ENCODE results near the gene NUP37.
A peak's percentile ranks its signal among the peaks of the same experiment; 100 is the strongest.
"Not testable (repeated sequence)": the region's sequence is repeated elsewhere in the genome, so short reads cannot be mapped to it uniquely, and the experiment has no call there.

Gene NUP37

GRCh38 chr12:102095677-102096263 lies 24.1 kb downstream of the NUP37 start:
- no peak overlapping the region for H3K4me3 ChIP-seq
- H3K27ac ChIP-seq, result no peak overlapping the region

GRCh38 chr12:102093319-102093718 lies 26.6 kb downstream of the NUP37 start:
- Histone ChIP-seq H3K4me3 (no peak overlapping the region), H3K27ac (peak overlapping the region in 3 of 21 experiments; percentile 0 to 46 (median 40))

- H3K4me3 ChIP-seq, H3K27ac ChIP-seq: not testable (repeated sequence)
These were observed 30.6 kb downstream of the NUP37 start for GRCh38 chr12:102089228-102089835.

- Histone ChIP-seq H3K4me3 (no peak overlapping the region), H3K27ac (no peak overlapping the region)
These were observed 39.1 kb downstream of the NUP37 start for GRCh38 chr12:102080842-102081241.

GRCh38 chr12:102072092-102072491 lies 47.8 kb downstream of the NUP37 start:
- H3K4me3 ChIP-seq, H3K27ac ChIP-seq: not testable (repeated sequence)

- Histone ChIP-seq H3K27ac (peak overlapping the region in 2 of 21 experiments; percentile 6 to 13), H3K4me3 (no peak overlapping the region)
These were observed 50.2 kb downstream of the NUP37 start for GRCh38 chr12:102069707-102070106.

- H3K4me3 ChIP-seq, result no peak overlapping the region
- H3K27ac ChIP-seq, result peak overlapping the region in 1 of 21 experiments; percentile 9
These were observed 52.2 kb downstream of the NUP37 start for GRCh38 chr12:102067574-102068258.

GRCh38 chr12:102064476-102064875 lies 55.4 kb downstream of the NUP37 start:
- H3K4me3 ChIP-seq, result no peak overlapping the region
- no peak overlapping the region for H3K27ac ChIP-seq

GRCh38 chr12:102063069-102063468 lies 56.8 kb downstream of the NUP37 start:
- H3K4me3 ChIP-seq, result no peak overlapping the region

GRCh38 chr12:102062419-102062806 lies 57.5 kb downstream of the NUP37 start:
- Histone ChIP-seq H3K27ac (peak overlapping the region in 2 of 21 experiments; percentile 93 to 97), H3K4me3 (peak overlapping the region in 2 of 7 experiments; percentile 86 to 89)

More at GRCh38 chr12:102063069-102063468, 56.8 kb downstream of the NUP37 start:
- H3K27ac ChIP-seq, result no peak overlapping the region

GRCh38 chr12:102061560-102062418 lies 58.1 kb downstream of the NUP37 start, which contains the start of gene WASHC3:
WASHC3 (minus strand) TSS chr12:102061991; CDS start chr12:102061962, 29 bp downstream.
- H3K4me3 ChIP-seq, result peak within 1 kb of the TSS; percentile 63 to 90 (median 86)
- peak within 1 kb of the TSS; percentile 35 to 97 (median 91) for H3K27ac ChIP-seq

- H3K4me3 ChIP-seq, result peak overlapping the region; percentile 63 to 90 (median 86)
These were observed 58.8 kb downstream of the NUP37 start for GRCh38 chr12:102061096-102061559.

GRCh38 chr12:102059343-102059742 lies 60.6 kb downstream of the NUP37 start:
- H3K27ac ChIP-seq, result peak overlapping the region in 3 of 21 experiments; percentile 8 to 36 (median 11)
- no peak overlapping the region for H3K4me3 ChIP-seq

More at GRCh38 chr12:102061096-102061559, 58.8 kb downstream of the NUP37 start:
- peak overlapping the region; percentile 35 to 97 (median 91) for H3K27ac ChIP-seq

GRCh38 chr12:102054345-102054744 lies 65.6 kb downstream of the NUP37 start:
- H3K4me3 ChIP-seq, result no peak overlapping the region
- no peak overlapping the region for H3K27ac ChIP-seq

- no peak overlapping the region for H3K27ac ChIP-seq
These were observed 66.9 kb downstream of the NUP37 start for GRCh38 chr12:102053062-102053349.

GRCh38 chr12:102052192-102053061 lies 67.5 kb downstream of the NUP37 start:
- Histone ChIP-seq H3K4me3 (no peak overlapping the region), H3K27ac (no peak overlapping the region)

More at GRCh38 chr12:102053062-102053349, 66.9 kb downstream of the NUP37 start:
- H3K4me3 ChIP-seq, result no peak overlapping the region

GRCh38 chr12:102051431-102051965 lies 68.4 kb downstream of the NUP37 start:
- no peak overlapping the region for H3K4me3 ChIP-seq

GRCh38 chr12:102050660-102051430 lies 69.1 kb downstream of the NUP37 start:
- Histone ChIP-seq H3K4me3 (no peak overlapping the region), H3K27ac (peak overlapping the region in 1 of 21 experiments; percentile 6)

More at GRCh38 chr12:102051431-102051965, 68.4 kb downstream of the NUP37 start:
- peak overlapping the region in 1 of 21 experiments; percentile 6 for H3K27ac ChIP-seq
